Measurements from ENCODE around the gene METAP2. TPM values are rescaled to one million over a fixed set of nuclear protein-coding genes. Genes with fewer than 3 reads are reported as not detected.
"Not testable (repeated sequence)": the region's sequence is repeated elsewhere in the genome, so short reads cannot be mapped to it uniquely, and the experiment has no call there.

The METAP2 gene
- total RNA-seq, 2 experiments from 2014 or later, result 108 to 110 TPM

DNA sequence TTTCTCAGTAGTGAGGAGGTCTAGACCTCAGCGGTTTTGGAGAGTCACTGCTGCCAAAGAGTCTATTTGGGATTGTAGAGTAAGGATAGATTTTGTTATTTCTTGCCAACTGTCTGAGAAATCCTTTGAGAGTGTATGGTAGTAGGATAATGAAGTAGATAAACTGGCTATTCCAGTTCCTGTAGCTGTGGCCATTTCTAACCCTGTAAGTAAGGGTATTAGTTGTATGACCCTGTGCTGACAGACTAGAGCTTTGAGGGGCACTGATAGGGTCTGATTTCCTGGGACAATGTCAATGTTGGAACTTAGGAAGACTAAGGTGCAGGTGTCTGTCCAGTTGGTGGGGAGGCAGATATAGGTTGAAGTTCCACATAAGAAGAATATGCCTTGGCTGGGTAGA, 24.3 kb upstream of the METAP2 start:
- DNase-seq; H3K9me3 Mint-ChIP-seq; intact Hi-C loops (cut with micrococcal nuclease); CTCF ChIA-PET; H3K4me3 Mint-ChIP-seq; H3K36me3 Mint-ChIP-seq (ENCODE audit: low read depth); H3K27ac Mint-ChIP-seq; H3K4me1 Mint-ChIP-seq (ENCODE audit: low read depth): not testable (repeated sequence)
- peaks cover 26% of the 10 kb centered on the region for H3K27me3 Mint-ChIP-seq (ENCODE audit: low read depth)

DNA sequence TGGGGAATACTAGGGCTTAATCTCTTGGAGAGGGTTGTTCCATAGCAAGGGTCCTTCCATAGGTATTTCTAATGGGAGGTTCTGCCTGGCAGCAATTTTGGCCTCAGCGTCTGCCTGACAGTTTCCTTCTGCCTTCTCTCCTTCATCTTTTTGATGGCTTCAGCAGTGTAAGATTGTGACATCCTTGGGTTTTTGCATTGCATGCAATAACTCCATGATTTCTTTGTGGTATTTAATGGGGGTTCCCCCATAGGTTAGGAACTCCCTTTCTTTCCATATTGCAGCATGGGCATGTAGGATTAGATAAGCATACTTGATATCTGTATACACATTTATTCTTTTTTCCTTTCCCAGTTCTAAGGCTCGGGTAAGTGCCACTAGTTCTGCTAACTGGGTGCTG, 21.5 kb upstream of the METAP2 start:
- CTCF ChIA-PET; DNase-seq; H3K4me3 Mint-ChIP-seq; H3K27me3 Mint-ChIP-seq (ENCODE audit: low read depth); H3K4me1 Mint-ChIP-seq (ENCODE audit: low read depth); H3K36me3 Mint-ChIP-seq (ENCODE audit: low read depth); H3K27ac Mint-ChIP-seq; H3K9me3 Mint-ChIP-seq; intact Hi-C loops (cut with micrococcal nuclease): not testable (repeated sequence)

DNA sequence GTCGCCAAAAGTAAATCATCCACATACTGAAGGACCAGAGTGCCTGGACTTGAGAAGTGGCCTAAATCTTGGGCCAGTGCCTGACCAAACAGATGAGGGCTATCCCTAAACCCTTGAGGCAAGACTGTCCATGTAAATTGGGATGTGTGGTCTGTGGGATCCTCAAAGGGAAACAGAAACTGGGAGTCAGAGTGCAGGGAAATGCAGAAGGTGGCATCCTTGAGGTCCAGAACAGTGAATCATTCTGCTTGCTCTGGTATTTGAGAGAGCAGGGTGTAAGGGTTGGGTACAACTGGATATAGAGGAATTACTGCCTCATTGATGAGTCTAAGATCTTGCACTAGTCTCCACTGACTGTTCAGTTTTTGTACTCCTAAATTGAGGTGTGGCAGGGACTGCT, 20.1 kb upstream of the METAP2 start:
- CTCF ChIA-PET, result interaction anchor here (0.6 kb wide), 1 partner anchor 31 kb away, joined by 3 read pairs; no protein-coding TSS in a partner anchor
- DNase-seq; H3K27ac Mint-ChIP-seq; H3K36me3 Mint-ChIP-seq (ENCODE audit: low read depth); H3K27me3 Mint-ChIP-seq (ENCODE audit: low read depth); H3K4me3 Mint-ChIP-seq; H3K4me1 Mint-ChIP-seq (ENCODE audit: low read depth); intact Hi-C loops (cut with micrococcal nuclease): not testable (repeated sequence)
- H3K9me3 Mint-ChIP-seq, result peaks cover 15% of the 10 kb centered on the region

DNA sequence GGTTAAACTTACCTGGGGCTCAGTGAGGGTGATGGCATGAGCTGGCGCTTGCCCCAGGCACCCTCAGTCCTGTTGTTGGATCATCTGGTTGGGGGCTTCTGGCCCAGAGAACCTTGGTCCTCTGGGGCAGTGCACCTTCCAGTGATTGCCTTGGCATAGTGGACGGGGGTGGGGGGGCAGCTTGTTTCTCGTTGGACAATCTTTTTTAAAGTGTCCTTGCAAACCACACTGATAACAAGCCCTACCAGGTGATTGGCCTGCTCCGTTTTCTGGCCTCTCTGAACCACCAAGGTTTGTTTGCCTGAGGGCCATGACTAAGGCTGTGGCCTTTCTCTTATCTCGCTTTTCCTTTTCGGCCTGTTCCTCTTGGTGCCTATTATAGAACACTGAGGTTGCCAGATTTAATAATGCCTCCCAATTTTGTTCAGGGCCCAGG, 19.2 kb upstream of the METAP2 start:
- H3K27ac Mint-ChIP-seq; H3K36me3 Mint-ChIP-seq (ENCODE audit: low read depth); H3K27me3 Mint-ChIP-seq (ENCODE audit: low read depth); DNase-seq; H3K4me1 Mint-ChIP-seq (ENCODE audit: low read depth); H3K4me3 Mint-ChIP-seq; intact Hi-C loops (cut with micrococcal nuclease): not testable (repeated sequence)
- H3K9me3 Mint-ChIP-seq, result peaks cover 15% of the 10 kb centered on the region
- CTCF ChIA-PET, result interaction anchor here (0.6 kb wide), 1 partner anchor 32 kb away, joined by 3 read pairs; no protein-coding TSS in a partner anchor

DNA sequence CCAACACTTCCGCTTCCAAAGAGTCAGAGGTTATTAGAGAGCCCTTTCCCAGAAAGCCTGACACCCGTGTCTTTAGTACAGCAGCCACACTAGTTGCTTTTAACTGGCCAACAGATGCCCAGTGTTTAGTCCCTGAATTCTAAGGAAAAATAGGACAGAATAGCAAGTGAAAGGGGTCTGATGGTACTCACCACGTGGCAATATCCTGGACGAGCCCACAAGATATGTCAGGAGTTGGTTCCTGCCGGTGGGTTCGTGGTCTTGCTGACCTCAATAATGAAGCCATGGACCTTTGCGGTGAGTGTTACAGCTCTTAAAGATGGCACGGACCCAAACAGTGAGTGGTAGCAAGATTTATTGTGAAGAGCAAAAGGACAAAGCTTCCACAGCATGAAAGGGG, 16.3 kb upstream of the METAP2 start:
- DNase-seq; intact Hi-C loops (cut with micrococcal nuclease); H3K36me3 Mint-ChIP-seq (ENCODE audit: low read depth); CTCF ChIA-PET; H3K4me1 Mint-ChIP-seq (ENCODE audit: low read depth); H3K4me3 Mint-ChIP-seq; H3K27me3 Mint-ChIP-seq (ENCODE audit: low read depth); H3K27ac Mint-ChIP-seq: not testable (repeated sequence)
- H3K9me3 Mint-ChIP-seq, result peaks cover 15% of the 10 kb centered on the region

DNA sequence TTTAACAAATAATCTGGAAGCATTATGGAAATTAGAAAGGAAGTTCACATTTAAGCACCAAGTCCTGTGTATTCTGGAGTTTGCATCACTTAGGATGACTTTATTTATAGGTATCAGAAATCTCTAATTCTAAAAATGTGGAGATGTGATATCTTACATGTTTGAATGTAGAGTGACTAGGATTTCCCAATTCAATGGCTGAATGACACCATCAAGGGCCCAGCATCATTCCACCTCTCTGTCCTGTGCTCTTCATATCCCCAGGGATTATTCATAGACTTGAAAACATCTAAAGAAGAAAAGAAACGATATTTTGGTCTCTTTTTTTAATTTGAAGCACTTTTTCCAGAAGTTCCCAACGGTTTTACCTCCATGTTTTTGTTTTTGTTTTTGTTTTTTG, 15.2 kb upstream of the METAP2 start:
- no peaks in the 10 kb centered on the region for H3K27me3 Mint-ChIP-seq (ENCODE audit: low read depth)
- CTCF ChIA-PET, result no interaction called here
- no peaks in the 10 kb centered on the region for H3K4me1 Mint-ChIP-seq (ENCODE audit: low read depth)
- DNase-seq, result no peak
- H3K27ac Mint-ChIP-seq, result no peak overlapping the region
- peaks cover 15% of the 10 kb centered on the region for H3K9me3 Mint-ChIP-seq
- H3K4me3 Mint-ChIP-seq, result no peak overlapping the region
- peaks cover 1% of the 10 kb centered on the region for H3K36me3 Mint-ChIP-seq (ENCODE audit: low read depth)
- intact Hi-C loops (cut with micrococcal nuclease), result no loop called here

DNA sequence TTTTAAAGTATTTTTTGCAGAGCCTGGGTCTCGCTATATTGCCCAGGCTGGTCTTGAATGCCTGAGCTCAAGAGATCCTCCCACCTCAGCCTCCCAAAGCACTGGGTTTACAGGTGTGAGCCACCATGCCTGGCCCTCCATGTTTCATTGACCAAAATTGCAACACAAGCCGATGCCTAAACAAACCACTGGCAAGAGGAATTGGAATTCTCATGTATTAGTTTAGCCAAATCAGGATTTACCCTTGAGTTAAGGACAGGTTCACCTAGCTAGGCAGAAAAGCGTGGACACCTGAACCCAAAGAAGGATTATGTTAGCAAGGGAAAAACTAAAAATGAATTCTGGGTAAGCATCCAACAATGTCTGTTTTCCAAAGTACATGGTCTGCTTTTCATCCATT, 14.6 kb upstream of the METAP2 start:
- no peak for DNase-seq
- Mint-ChIP-seq H3K9me3 (peaks cover 15% of the 10 kb centered on the region), H3K36me3 (ENCODE audit: low read depth) (peaks cover 1% of the 10 kb centered on the region), H3K27me3 (ENCODE audit: low read depth) (no peaks in the 10 kb centered on the region), H3K4me1 (ENCODE audit: low read depth) (no peaks in the 10 kb centered on the region), H3K27ac (no peak overlapping the region), H3K4me3 (no peak overlapping the region)
- CTCF ChIA-PET, result no interaction called here
- intact Hi-C loops (cut with micrococcal nuclease), result no loop called here

DNA sequence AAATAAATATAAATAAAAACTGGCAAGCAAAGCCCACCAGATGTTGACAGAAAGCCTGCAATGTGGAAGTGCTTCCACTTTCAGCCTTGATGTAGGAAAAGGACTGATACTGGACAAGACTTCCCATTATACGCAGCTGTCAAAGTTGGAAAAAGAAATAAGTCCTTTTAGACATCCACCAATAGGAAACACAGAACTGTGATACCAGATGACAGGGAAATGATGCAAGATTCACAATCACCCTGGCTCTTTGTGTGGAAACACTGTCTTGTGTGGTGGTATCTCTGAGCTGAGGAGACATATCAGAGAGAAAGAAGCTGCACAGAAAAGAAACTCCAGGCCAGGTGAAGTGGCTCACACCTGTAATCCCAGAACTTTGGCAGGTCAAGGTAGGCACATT, 13.8 kb upstream of the METAP2 start:
- H3K4me1 Mint-ChIP-seq (ENCODE audit: low read depth), result no peaks in the 10 kb centered on the region
- H3K27me3 Mint-ChIP-seq (ENCODE audit: low read depth), result no peaks in the 10 kb centered on the region
- H3K4me3 Mint-ChIP-seq, result no peak overlapping the region
- H3K36me3 Mint-ChIP-seq (ENCODE audit: low read depth), result peaks cover 1% of the 10 kb centered on the region
- H3K9me3 Mint-ChIP-seq, result peaks cover 15% of the 10 kb centered on the region
- no peak for DNase-seq
- CTCF ChIA-PET, result no interaction called here
- intact Hi-C loops (cut with micrococcal nuclease), result no loop called here
- no peak overlapping the region for H3K27ac Mint-ChIP-seq

DNA sequence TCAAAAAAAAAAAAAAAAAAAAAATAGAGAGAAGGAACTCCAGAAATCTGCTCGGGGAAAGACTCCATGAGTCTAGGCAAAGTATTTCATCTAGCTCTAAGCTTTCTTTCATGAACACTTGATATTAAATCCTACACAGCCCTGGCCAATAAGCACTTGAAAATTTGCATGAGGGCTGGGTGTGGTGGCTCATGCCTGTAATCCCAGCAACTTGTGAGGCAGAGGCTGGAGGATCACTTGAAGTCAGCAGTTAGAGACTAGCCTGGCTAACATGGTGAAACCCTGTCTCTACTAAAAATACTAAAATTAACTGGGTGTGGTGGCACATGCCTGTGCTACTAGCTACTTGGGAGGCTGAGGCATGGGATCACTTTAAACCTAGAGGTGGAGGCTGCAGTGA, 13.1 kb upstream of the METAP2 start:
- intact Hi-C loops (cut with micrococcal nuclease), result no loop called here
- Mint-ChIP-seq H3K4me3 (no peak overlapping the region), H3K27ac (no peak overlapping the region), H3K4me1 (ENCODE audit: low read depth) (no peaks in the 10 kb centered on the region), H3K36me3 (ENCODE audit: low read depth) (peaks cover 1% of the 10 kb centered on the region), H3K9me3 (peaks cover 13% of the 10 kb centered on the region), H3K27me3 (ENCODE audit: low read depth) (no peaks in the 10 kb centered on the region)
- no peak for DNase-seq
- CTCF ChIA-PET, result interaction anchor here (0.6 kb wide), 1 partner anchor 210 kb away, joined by 3 read pairs; no protein-coding TSS in a partner anchor

DNA sequence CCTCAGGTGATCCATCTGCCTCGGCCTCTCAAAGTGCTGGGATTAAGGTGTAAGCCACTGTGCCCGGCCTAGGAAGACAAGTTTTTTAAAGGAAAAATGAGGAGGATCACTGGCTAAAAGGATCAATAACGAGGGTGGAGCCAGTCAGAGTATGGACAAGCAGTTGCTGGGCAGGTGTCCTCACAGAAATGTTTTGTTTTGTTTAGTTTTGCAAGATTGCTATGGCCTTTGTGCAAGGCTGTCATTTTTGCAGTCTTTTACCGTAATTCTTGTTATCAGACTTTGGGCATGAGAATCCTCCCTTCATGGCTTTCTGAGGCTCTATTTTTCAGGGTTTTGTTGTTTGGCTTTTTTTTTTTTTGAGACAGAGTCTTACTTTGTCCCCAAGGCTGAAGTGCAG, 11.9 kb upstream of the METAP2 start:
- CTCF ChIA-PET, result no interaction called here
- intact Hi-C loops (cut with micrococcal nuclease), result no loop called here
- Mint-ChIP-seq H3K27ac (no peak overlapping the region), H3K4me3 (no peak overlapping the region), H3K9me3 (peaks cover 12% of the 10 kb centered on the region), H3K36me3 (ENCODE audit: low read depth) (peaks cover 1% of the 10 kb centered on the region), H3K27me3 (ENCODE audit: low read depth) (no peaks in the 10 kb centered on the region), H3K4me1 (ENCODE audit: low read depth) (no peaks in the 10 kb centered on the region)
- DNase-seq, result no peak

DNA sequence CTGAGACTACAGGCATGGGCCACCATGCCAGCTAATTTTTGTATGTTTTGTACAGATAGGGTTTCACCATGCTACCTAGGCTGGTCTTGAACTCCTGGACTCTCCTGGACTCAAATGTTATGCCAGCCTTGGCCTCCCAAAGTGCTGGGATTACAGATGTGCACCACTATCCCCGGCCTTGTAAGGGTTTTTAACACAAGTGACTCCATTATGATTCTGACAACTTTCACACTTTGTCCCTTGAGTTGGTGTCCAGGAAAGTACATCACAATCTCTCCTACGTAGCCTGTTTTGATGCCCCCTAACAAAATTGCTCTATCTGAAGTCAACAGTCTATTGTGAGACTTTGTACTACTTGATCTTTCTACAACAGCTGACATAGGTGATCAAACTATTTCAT, 11.4 kb upstream of the METAP2 start:
- Mint-ChIP-seq H3K9me3 (peaks cover 7% of the 10 kb centered on the region), H3K36me3 (ENCODE audit: low read depth) (no peaks in the 10 kb centered on the region), H3K27me3 (ENCODE audit: low read depth) (no peaks in the 10 kb centered on the region), H3K4me3 (no peak overlapping the region), H3K4me1 (ENCODE audit: low read depth) (no peaks in the 10 kb centered on the region), H3K27ac (no peak overlapping the region)
- DNase-seq, result no peak
- CTCF ChIA-PET, result no interaction called here
- intact Hi-C loops (cut with micrococcal nuclease), result no loop called here

DNA sequence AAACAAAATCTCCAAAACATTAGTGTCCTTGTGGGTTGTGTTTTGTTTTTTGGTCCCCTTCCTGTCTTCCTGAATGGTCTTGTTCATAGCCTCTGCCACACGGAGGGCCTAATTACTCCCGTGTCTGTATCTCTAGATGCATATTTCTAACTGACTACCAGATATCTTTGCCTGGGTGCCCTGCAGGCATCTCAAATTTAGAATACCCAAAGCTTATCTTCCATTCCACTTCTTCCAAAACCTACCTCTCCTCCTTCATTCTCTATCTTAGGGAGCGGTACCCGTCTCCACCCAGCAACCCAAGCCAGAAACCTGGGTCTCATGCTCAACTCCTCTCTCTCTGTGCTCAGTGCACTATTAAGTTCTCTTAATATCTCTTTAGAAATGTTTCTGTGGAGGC, 10.9 kb upstream of the METAP2 start:
- no peaks in the 10 kb centered on the region for H3K36me3 Mint-ChIP-seq (ENCODE audit: low read depth)
- no peak for DNase-seq
- no peaks in the 10 kb centered on the region for H3K27me3 Mint-ChIP-seq (ENCODE audit: low read depth)
- H3K4me1 Mint-ChIP-seq (ENCODE audit: low read depth), result no peaks in the 10 kb centered on the region
- peaks cover 3% of the 10 kb centered on the region for H3K9me3 Mint-ChIP-seq
- intact Hi-C loops (cut with micrococcal nuclease), result no loop called here
- H3K27ac Mint-ChIP-seq, result no peak overlapping the region
- CTCF ChIA-PET, result no interaction called here
- no peak overlapping the region for H3K4me3 Mint-ChIP-seq

DNA sequence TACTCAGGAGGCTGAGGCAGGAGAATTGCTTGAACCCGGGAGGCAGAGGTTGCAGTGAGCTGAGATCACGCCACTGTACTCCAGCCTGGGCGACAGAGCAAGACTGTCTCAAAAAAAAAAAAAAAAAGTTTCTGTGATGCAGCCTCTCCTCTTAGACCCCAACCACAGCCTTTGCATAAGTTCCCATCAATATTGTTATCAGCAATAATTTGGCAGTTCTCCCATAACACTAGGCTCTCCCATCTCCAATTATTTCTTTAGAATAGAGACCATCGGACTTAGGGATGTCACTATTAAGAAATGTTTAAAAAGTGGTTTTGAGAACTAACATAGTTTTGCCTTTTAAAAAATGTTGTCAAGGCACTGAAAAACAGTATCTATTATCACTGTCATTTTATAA, 10.2 kb upstream of the METAP2 start:
- H3K27ac Mint-ChIP-seq; intact Hi-C loops (cut with micrococcal nuclease); H3K4me1 Mint-ChIP-seq (ENCODE audit: low read depth); DNase-seq; H3K4me3 Mint-ChIP-seq; H3K27me3 Mint-ChIP-seq (ENCODE audit: low read depth); H3K36me3 Mint-ChIP-seq (ENCODE audit: low read depth); H3K9me3 Mint-ChIP-seq: not testable (repeated sequence)
- CTCF ChIA-PET, result interaction anchor here (0.7 kb wide), 1 partner anchor 380 kb away, joined by 7 read pairs; no protein-coding TSS in a partner anchor

DNA sequence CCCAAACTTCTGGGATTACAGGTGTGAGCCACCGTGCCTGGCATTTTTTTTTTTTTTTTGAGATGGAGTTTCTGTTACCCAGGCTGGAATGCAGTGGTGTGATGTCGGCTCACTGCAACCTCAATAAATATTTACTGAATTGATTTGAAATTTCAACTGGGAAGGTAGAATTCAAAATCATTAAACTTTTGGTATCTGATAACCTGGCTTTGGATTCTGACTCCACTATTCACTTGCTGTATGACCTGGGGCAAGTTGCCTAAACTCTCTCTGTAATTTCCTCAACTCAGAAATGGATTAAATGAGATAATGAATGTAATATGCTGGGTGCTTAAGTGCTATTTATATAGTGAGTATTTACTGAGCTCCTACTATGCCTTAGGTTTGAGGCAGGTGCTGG, 8.7 kb upstream of the METAP2 start:
- Mint-ChIP-seq H3K4me1 (ENCODE audit: low read depth) (no peaks in the 10 kb centered on the region), H3K4me3 (no peak overlapping the region), H3K9me3 (no peaks in the 10 kb centered on the region), H3K27me3 (ENCODE audit: low read depth) (no peaks in the 10 kb centered on the region), H3K36me3 (ENCODE audit: low read depth) (no peaks in the 10 kb centered on the region), H3K27ac (no peak overlapping the region)
- CTCF ChIA-PET, result no interaction called here
- no peak for DNase-seq
- intact Hi-C loops (cut with micrococcal nuclease), result no loop called here

Data from activated naive CD4-positive, alpha-beta T cell treated with anti-CD3 and anti-CD28 coated beads for 36 hours (primary cell).